ENCODE measurements around the gene PHLDB1.
A peak's percentile ranks its signal among the peaks of the same experiment; 100 is the strongest.

DNA sequence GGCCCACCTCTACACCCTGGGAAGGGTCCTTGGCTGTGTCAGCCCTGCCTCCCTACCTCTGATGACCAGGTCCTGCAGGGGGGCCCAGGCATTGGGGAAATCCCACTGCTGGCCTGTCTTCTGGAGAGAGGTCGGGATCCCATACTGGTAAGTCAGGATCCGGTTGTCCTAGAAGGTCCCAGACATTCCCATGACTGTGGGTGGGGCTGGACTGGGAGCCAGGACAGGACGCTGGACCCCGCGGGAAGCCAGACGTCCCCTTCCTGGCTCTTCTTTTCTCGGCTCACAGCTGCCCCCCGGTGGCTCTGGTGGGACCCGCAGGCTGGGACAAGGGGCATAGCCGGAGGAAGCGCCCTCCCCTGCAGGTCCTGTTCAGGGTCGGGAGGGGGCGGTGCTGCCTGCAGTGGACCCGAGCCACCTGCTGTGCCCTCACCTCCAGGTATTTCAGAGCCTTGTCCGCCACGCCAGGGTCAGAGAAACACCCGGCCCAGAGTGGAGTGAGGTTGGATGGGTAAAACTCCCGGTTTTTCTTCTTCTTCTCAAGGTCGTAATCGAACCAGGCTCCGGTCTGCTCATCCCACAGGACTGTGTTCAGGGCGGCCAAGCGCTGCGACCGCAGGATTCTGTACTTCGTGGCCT is 52.0 kb downstream of the PHLDB1 start:
- no peak for TF ChIP-seq EZH2 (IDR thresholded peaks at IDR 0.05; ENCODE audit: insufficient read depth, low read length)
- TF ChIP-seq, protein P1, sequence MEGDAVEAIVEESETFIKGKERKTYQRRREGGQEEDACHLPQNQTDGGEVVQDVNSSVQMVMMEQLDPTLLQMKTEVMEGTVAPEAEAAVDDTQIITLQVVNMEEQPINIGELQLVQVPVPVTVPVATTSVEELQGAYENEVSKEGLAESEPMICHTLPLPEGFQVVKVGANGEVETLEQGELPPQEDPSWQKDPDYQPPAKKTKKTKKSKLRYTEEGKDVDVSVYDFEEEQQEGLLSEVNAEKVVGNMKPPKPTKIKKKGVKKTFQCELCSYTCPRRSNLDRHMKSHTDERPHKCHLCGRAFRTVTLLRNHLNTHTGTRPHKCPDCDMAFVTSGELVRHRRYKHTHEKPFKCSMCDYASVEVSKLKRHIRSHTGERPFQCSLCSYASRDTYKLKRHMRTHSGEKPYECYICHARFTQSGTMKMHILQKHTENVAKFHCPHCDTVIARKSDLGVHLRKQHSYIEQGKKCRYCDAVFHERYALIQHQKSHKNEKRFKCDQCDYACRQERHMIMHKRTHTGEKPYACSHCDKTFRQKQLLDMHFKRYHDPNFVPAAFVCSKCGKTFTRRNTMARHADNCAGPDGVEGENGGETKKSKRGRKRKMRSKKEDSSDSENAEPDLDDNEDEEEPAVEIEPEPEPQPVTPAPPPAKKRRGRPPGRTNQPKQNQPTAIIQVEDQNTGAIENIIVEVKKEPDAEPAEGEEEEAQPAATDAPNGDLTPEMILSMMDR (IDR thresholded peaks at IDR 0.05; ENCODE audit: insufficient read depth, low read depth, low read length) = peak; percentile 69

Data from astrocyte (in vitro differentiated cells and primary cell).